ENCODE data around the gene COPS7A.

- TF ChIP-seq POLR2A (IDR thresholded peaks at IDR 0.05) (no peak), CTCF (IDR thresholded peaks at IDR 0.05) (no peak), POLR2AphosphoS5 (IDR thresholded peaks at IDR 0.05) (no peak)
Observed at GRCh38 chr12:6693832-6694355, 30.0 kb upstream of the COPS7A start.

Data from sigmoid colon (tissue), 4 donors.